Measurements from ENCODE around the gene WWC2. TPM values are rescaled to one million over a fixed set of nuclear protein-coding genes. Genes with fewer than 3 reads are reported as not detected.

WWC2 gene
- total RNA-seq, 4 donors from 2014 or later = 24.3 to 50.7 (median 41.8) TPM

DNA sequence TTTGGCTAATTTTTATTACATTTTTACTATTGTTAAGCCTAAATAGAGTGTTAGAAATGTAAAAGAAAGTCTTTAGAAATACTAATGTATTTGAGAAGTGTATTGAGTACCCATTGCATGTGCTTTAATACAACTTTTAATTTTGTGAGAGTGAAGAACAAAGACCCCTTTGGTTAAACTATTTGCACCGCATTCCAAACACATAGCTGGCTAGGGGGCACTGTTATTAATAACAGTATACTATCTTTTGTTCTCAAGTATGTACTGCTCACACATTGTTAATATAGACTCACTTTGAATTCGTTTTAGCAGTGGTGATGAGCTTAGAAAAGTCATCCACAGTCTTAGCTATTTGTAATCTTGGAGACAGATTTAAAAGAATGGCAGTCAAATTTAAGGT is 114.9 kb downstream of the WWC2 start:
- TF ChIP-seq, protein P1, sequence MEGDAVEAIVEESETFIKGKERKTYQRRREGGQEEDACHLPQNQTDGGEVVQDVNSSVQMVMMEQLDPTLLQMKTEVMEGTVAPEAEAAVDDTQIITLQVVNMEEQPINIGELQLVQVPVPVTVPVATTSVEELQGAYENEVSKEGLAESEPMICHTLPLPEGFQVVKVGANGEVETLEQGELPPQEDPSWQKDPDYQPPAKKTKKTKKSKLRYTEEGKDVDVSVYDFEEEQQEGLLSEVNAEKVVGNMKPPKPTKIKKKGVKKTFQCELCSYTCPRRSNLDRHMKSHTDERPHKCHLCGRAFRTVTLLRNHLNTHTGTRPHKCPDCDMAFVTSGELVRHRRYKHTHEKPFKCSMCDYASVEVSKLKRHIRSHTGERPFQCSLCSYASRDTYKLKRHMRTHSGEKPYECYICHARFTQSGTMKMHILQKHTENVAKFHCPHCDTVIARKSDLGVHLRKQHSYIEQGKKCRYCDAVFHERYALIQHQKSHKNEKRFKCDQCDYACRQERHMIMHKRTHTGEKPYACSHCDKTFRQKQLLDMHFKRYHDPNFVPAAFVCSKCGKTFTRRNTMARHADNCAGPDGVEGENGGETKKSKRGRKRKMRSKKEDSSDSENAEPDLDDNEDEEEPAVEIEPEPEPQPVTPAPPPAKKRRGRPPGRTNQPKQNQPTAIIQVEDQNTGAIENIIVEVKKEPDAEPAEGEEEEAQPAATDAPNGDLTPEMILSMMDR (IDR thresholded peaks at IDR 0.05; ENCODE audit: low read depth) = no peak

DNA sequence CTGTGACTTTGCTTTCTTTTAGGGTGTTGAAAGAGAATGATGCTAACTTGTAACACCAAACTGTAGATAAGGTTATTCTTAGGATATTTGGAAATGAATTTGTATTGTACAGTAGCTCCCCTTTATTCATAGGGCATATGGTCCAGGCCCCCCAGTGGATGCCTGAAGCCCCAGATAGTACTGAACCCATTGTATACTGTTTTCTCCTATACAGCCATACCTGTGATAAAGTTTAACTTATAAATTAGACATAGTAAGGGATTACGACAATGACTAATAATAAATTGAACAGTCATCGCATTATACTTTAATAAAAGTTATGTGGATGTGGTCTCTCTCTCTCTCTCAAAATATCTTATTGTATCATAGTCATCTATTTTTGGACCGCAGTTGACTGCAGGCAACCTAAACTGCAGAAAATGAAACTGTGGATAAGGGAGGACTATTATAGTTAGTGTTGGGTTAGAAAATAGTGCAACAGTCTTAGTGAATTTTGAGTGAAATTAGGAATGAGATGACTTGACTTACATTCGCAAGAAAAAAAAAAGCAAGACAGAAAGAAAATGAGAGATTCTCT is 115.9 kb downstream of the WWC2 start:
- TF ChIP-seq, protein P1 (IDR thresholded peaks at IDR 0.05; ENCODE audit: low read depth) = no peak

DNA sequence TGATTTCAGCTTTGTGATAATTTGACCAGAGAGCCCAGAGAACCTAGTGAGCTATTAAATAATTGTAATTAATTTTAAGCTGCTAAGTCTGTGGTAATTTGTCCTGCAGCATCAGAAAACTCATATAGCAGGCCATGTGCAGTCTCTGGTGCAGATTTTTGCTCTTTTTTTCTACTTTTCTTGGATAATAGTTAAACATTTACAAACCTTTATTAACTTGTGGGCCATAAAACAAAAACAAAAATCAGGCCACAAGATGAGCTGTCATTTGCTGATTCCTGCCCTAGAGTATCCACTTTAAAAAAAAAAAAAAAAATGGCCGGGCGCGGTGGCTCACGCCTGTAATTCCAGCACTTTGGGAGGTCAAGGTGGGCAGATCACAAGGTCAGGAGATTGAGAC is 121.2 kb downstream of the WWC2 start:
- TF ChIP-seq, protein P1 (IDR thresholded peaks at IDR 0.05; ENCODE audit: low read depth) = no peak

DNA sequence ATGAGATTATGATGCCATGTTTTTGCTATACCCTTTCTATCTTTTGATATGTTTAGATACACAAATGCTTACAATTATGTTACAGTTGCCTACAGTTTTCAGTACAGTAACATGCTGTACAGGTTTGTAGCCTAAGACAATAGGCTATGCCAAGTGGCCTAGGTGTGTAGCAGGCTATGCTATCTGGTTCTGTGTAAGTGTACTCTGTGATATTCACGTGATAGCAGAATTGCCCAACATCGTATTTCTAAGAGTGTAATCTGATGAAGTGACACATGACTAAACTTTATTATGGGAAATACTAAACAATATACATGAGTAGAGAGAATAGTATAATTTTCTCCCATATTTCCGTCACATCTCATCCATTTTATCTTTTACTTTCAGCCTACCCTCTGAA is 124.0 kb downstream of the WWC2 start:
- TF ChIP-seq, protein P1 (IDR thresholded peaks at IDR 0.05; ENCODE audit: low read depth) = no peak

DNA sequence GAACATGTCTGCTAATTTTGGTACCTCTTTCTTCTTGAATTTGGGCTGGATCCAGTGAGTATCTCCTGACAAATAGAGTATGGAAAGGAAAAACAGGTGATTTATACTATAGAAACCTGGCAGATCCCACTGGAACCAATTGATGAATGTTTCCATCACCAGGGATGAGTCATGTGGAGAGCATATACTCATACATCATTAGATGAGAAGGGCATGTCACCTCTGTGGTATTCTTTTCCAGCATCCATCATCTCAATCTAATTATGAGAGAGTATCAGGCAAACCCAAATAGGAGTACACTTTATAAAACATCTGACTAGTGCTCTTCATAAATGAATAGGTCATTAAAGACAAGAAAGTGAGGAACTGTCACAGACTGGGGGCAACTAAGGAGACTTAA is 130.3 kb downstream of the WWC2 start:
- TF ChIP-seq, protein P1 (IDR thresholded peaks at IDR 0.05; ENCODE audit: low read depth) = no peak

DNA sequence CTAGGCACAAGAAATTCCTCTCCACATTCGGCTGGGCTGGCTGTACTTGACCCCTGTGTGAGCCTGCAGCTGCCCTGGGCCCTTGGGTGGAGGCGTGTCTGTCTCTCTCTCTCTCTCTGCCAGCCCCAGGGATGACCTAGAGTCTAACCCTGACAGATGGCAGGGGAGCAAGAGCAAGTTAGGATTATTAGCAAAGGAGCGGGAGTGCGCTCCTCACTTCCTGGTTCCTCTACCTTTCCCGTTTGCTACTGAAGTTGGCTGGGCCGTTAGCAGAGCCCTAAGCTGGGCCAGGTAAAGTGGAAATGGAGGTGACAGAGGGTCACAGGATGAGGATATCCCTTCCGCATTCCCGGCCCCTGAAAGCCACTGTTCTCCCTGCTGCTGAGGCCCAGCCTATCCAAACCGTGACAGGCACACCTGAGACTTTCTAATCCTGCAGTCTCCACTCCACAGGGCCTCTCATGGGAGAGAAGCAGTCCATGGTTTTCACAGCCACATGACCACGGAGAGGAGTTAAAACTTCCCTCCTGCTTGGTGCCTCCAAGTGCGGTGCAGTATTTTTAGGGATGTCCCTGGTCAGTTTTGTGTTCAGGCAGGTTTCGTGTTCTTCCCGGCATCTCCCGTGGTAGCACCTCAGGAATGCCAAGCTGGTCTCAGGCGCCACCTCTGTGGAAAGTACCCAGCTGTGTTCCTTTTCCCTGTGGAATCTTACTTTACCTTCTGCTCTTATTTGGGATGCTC is 141.7 kb downstream of the WWC2 start:
- TF ChIP-seq, protein P1 (IDR thresholded peaks at IDR 0.05; ENCODE audit: low read depth) = no peak

DNA sequence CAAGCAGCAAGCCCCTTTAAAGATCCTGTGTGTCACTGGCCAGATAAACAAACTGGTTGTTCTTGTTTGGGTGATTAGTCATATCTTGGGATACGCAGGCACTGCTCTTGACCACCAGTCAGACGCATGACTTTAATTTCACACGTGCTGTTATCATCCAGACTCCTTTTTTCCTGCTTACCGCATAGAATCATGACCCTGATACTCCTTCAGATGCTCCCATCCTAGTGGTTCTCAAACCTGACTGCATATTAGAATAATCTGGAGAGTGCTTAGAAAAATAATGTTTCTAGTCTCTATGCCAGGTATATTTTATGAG is 142.2 kb downstream of the WWC2 start:
- TF ChIP-seq, protein P1 (IDR thresholded peaks at IDR 0.05; ENCODE audit: low read depth) = no peak

Measured in subcutaneous adipose tissue (tissue), 4 donors.